HT-29 (cell line): Measurements from ENCODE around the gene CEACAM3. TPM values are rescaled to one million over a fixed set of nuclear protein-coding genes. Genes with fewer than 3 reads are reported as not detected.

Source experiments
- DNase-seq: peaks from one replicate; pipeline ENCODE4 v3.0.0-alpha.2; 2015; ENCODE audit warnings: low spot score
- total RNA-seq: library from RNA; depleted of rRNA; stranded (reverse); fragments of >200 nt; shearing (Covaris generic); gene quantifications from 2 replicates; pipeline ENCODE4 v1.2.3, GENCODE V29; 2014; rRNA removed

Gene CEACAM3
- total RNA-seq, 1 experiment from 2014 or later: not detected

- DNase-seq: no peak
Observed at GRCh38 chr19:41844601-41845000, 48.2 kb downstream of the CEACAM3 start, which contains the start of gene LYPD4. Gene LYPD4, minus strand, starts transcription at chr19:41844683. Its CDS starts 5,398 bp downstream, at chr19:41839285.

- no peak for DNase-seq
Observed at GRCh38 chr19:41845001-41845050, 48.4 kb downstream of the CEACAM3 start, which contains the start of gene DMRTC2. Gene DMRTC2, plus strand, starts transcription at chr19:41845042. Its CDS starts 2,387 bp downstream, at chr19:41847429.

GRCh38 chr19:41845051-41845590, 48.7 kb downstream of the CEACAM3 start:
- DNase-seq: no peak

- no peak for DNase-seq
Observed at GRCh38 chr19:41847351-41848105, 51.1 kb downstream of the CEACAM3 start.

GRCh38 chr19:41848666-41849065, 52.3 kb downstream of the CEACAM3 start:
- no peak for DNase-seq

- DNase-seq: no peak
Observed at GRCh38 chr19:41849067-41849466, 52.7 kb downstream of the CEACAM3 start.

- DNase-seq: no peak
Observed at GRCh38 chr19:41850381-41850780, 54.0 kb downstream of the CEACAM3 start.

- DNase-seq: no peak
Observed at GRCh38 chr19:41851456-41851855, 55.1 kb downstream of the CEACAM3 start.

- no peak for DNase-seq
Observed at GRCh38 chr19:41853344-41853743, 57.0 kb downstream of the CEACAM3 start.

GRCh38 chr19:41853768-41854167, 57.4 kb downstream of the CEACAM3 start:
- no peak for DNase-seq

- DNase-seq: no peak
Observed at GRCh38 chr19:41859213-41859617, 62.8 kb downstream of the CEACAM3 start.

GRCh38 chr19:41859618-41860418, 63.4 kb downstream of the CEACAM3 start, which contains the start of gene RPS19:
Gene RPS19, plus strand, starts transcription at chr19:41860255. Its CDS starts 520 bp downstream, at chr19:41860775.
- peak; percentile 100 for DNase-seq

- DNase-seq: peak; percentile 48
Observed at GRCh38 chr19:41860419-41861115, 64.2 kb downstream of the CEACAM3 start.

Other genes starting within 250 kb of the CEACAM3 start
- not detected in 2 replicates for gene CEACAM21, start 220.4 kb upstream of the CEACAM3 start, total RNA-seq
- gene CEACAM4, start 169.5 kb upstream of the CEACAM3 start, total RNA-seq: not detected in 2 replicates
- 0.92 TPM in 1 of 2 replicates, not detected in the other for gene CEACAM7, start 108.3 kb upstream of the CEACAM3 start, total RNA-seq
- 3.2 and 3.8 TPM in 2 replicates for gene CEACAM5, start 88.0 kb upstream of the CEACAM3 start, total RNA-seq
- 11.0 and 13.4 TPM in 2 replicates for gene CEACAM6, start 41.1 kb upstream of the CEACAM3 start, total RNA-seq
- not detected in 2 replicates for gene LYPD4, start 48.1 kb downstream of the CEACAM3 start, total RNA-seq
- not detected in 2 replicates for gene DMRTC2, start 48.5 kb downstream of the CEACAM3 start, total RNA-seq
- gene RPS19, start 63.7 kb downstream of the CEACAM3 start, total RNA-seq: 4,362 and 4,557 TPM in 2 replicates
- gene CD79A, start 80.7 kb downstream of the CEACAM3 start, total RNA-seq: 0.81 and 1.4 TPM in 2 replicates
- 189 and 199 TPM in 2 replicates for gene ARHGEF1, start 86.6 kb downstream of the CEACAM3 start, total RNA-seq
- gene ERFL, start 131.9 kb downstream of the CEACAM3 start, total RNA-seq: 0.39 and 0.64 TPM in 2 replicates
- 232 and 234 TPM in 2 replicates for gene RABAC1, start 162.7 kb downstream of the CEACAM3 start, total RNA-seq
- 0.10 and 0.66 TPM in 2 replicates for gene ATP1A3, start 197.6 kb downstream of the CEACAM3 start, total RNA-seq